ENCODE measurements around the gene IPPK. TPM values are rescaled to one million over a fixed set of nuclear protein-coding genes. Genes with fewer than 3 reads are reported as not detected.

IPPK gene
- total and polyA plus RNA-seq, 2 of the 4 experiments (the other 2 are of a cell fraction): 25.1 to 26.8 TPM

- Histone ChIP-seq H2AK9ac (replicated peaks; ENCODE audit: low read depth, low read length, poor library complexity) (no peak overlapping the region), H3K14ac (replicated peaks; ENCODE audit: low read depth, low read length) (no peak overlapping the region), H3K4me3 (ENCODE audit: insufficient read depth, low read depth, low read length) (no peak overlapping the region), H4K8ac (ENCODE audit: low read depth in 2 of 2, low read length in 2 of 2) (no peak overlapping the region), H2BK20ac (ENCODE audit: low read depth, low read length) (no peak overlapping the region), H4K20me1 (ENCODE audit: insufficient read depth, low read length) (peaks cover 82% of the 10 kb centered on the region), H3K79me1 (ENCODE audit: low read depth in 1 of 2, low read length in 2 of 2) (peaks cover 38 to 89% of the 10 kb centered on the region in 2 experiments), H3K18ac (ENCODE audit: low read depth, low read length) (no peak overlapping the region), H3K27me3 (ENCODE audit: control insufficient read depth, insufficient read depth, low read length) (no peaks in the 10 kb centered on the region), H4K5ac (ENCODE audit: low read depth, low read length) (no peak overlapping the region), H2BK120ac (ENCODE audit: low read depth, low read length) (no peak overlapping the region), H3K9me1 (ENCODE audit: insufficient read depth, low read length) (peaks cover 21% of the 10 kb centered on the region; the same call in 1 of the 2 replicates), H2AK5ac (ENCODE audit: low read depth, low read length) (no peak overlapping the region), H2BK15ac (ENCODE audit: low read depth, low read length) (no peak overlapping the region), H3K27ac (ENCODE audit: insufficient read depth, low read length) (no peak overlapping the region), H3K9ac (ENCODE audit: low read depth, low read length) (no peak overlapping the region), H3K4me2 (ENCODE audit: low read depth, low read length) (no peak overlapping the region), H3K56ac (ENCODE audit: extremely low read depth, insufficient read depth, low read length) (no peak overlapping the region), H3K36me3 (ENCODE audit: control insufficient read depth, insufficient read depth, low read length) (peaks cover 9% of the 10 kb centered on the region), H3K9me3 (ENCODE audit: control insufficient read depth, insufficient read depth, low read length) (no peaks in the 10 kb centered on the region), H3K4me1 (ENCODE audit: control insufficient read depth, insufficient read depth, low read length) (peaks cover 13% of the 10 kb centered on the region), H2BK5ac (ENCODE audit: low read depth, low read length, poor library complexity, severe bottlenecking) (no peak overlapping the region), H3K23ac (ENCODE audit: low read depth, low read length) (no peak overlapping the region), H2AFZ (replicated peaks; ENCODE audit: low read length, poor library complexity) (no peak overlapping the region), H3K4ac (ENCODE audit: low read depth, low read length) (no peak overlapping the region), H4K91ac (ENCODE audit: insufficient read depth, low read depth, low read length) (no peak overlapping the region)
- DNase-seq (no peak), ATAC-seq (ENCODE audit: low read depth) (no peak)
- dilution Hi-C loops (cut with HindIII; ENCODE audit: low sequenced_read_pairs, unreplicated experiment) (no loop called here), in situ Hi-C loops (cut with MboI; ENCODE audit: low sequenced_read_pairs) (no loop called here), intact Hi-C loops (cut with micrococcal nuclease) (no loop called here)
- POLR2A ChIA-PET (ENCODE audit: unreplicated experiment): no interaction called here
- BruUV-seq (replicated peaks): no TSS peak
- WGBS, 2 experiments (ENCODE audit: extremely low coverage in 2 of 2, insufficient read length in 1 of 2): 92% methylated on average over 7 of the region's 10 CpGs; no CpG with 5 or more reads in 1 of the 2 experiments
- CTCF ChIA-PET: no interaction called here
- TF ChIP-seq MXI1 (IDR thresholded peaks at IDR 0.05; ENCODE audit: borderline replicate concordance, low read depth, low read length): no peak
- TF ChIP-seq MAFK (IDR thresholded peaks at IDR 0.05; ENCODE audit: low read depth, low read length): no peak
- no peak for TF ChIP-seq NFE2L2 (IDR thresholded peaks at IDR 0.05; ENCODE audit: low read depth, low read length)
- TF ChIP-seq RFX5 (IDR thresholded peaks at IDR 0.05; ENCODE audit: low read depth, low read length): no peak
- TF ChIP-seq FOS (IDR thresholded peaks at IDR 0.05; ENCODE audit: low read depth, low read length): no peak
- TF ChIP-seq SMC3 (IDR thresholded peaks at IDR 0.05; ENCODE audit: low read depth, low read length): no peak
- TF ChIP-seq CTCF (conservative IDR thresholded peaks at IDR 0.05; ENCODE audit: low read depth, low read length): no peak
- TF ChIP-seq POLR2A (IDR thresholded peaks at IDR 0.05; ENCODE audit: low read depth, low read length): no peak
- TF ChIP-seq RAD21 (IDR thresholded peaks at IDR 0.05; ENCODE audit: low read length): no peak
- TF ChIP-seq RCOR1 (IDR thresholded peaks at IDR 0.05; ENCODE audit: insufficient replicate concordance, low read length): no peak
- TF ChIP-seq BHLHE40 (IDR thresholded peaks at IDR 0.05; ENCODE audit: low read depth, low read length): no peak
- no peak for TF ChIP-seq MAZ (IDR thresholded peaks at IDR 0.05; ENCODE audit: borderline replicate concordance, low read depth, low read length)
- TF ChIP-seq, protein P1, sequence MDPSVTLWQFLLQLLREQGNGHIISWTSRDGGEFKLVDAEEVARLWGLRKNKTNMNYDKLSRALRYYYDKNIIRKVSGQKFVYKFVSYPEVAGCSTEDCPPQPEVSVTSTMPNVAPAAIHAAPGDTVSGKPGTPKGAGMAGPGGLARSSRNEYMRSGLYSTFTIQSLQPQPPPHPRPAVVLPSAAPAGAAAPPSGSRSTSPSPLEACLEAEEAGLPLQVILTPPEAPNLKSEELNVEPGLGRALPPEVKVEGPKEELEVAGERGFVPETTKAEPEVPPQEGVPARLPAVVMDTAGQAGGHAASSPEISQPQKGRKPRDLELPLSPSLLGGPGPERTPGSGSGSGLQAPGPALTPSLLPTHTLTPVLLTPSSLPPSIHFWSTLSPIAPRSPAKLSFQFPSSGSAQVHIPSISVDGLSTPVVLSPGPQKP (IDR thresholded peaks at IDR 0.05; ENCODE audit: borderline replicate concordance, low read depth, low read length): no peak
- no peak for TF ChIP-seq USF2 (IDR thresholded peaks at IDR 0.05; ENCODE audit: low read depth, low read length)
Measured at GRCh38 chr9:92663951-92664350, 6.0 kb downstream of the IPPK start.
